HAP-1 (cell line): ENCODE measurements around the gene C6orf120.
"Not testable (repeated sequence)": the region's sequence is repeated elsewhere in the genome, so short reads cannot be mapped to it uniquely, and the experiment has no call there.

Source experiments
- DNase-seq, 2 experiments: peaks; one replicate each; pipeline ENCODE4 v3.0.0-alpha.2; 2016 to 2020; ENCODE audit warnings: low spot score in 2 of 2
- H3K27me3 ChIP-seq: fragments of 250-450 bp; sonication (Bioruptor Pico); 2 replicates; pipeline ENCODE4 v1.5.1; 2020; ENCODE audit warnings: low read depth, mild to moderate bottlenecking, moderate library complexity
- H3K36me3 ChIP-seq: fragments of 250-450 bp; sonication (Bioruptor Pico); replicated peaks from 2 replicates; pipeline ENCODE4 v1.5.1; 2020; ENCODE audit warnings: mild to moderate bottlenecking
- H3K4me1 ChIP-seq: fragments of 250-450 bp; sonication (Bioruptor Pico); 2 replicates; pipeline ENCODE4 v1.5.1; 2020; ENCODE audit warnings: mild to moderate bottlenecking
- H3K4me3 ChIP-seq: fragments of 250-450 bp; sonication (Bioruptor Pico); 2 replicates; pipeline ENCODE4 v1.5.1; 2020; ENCODE audit warnings: mild to moderate bottlenecking, moderate library complexity
- H3K9me3 ChIP-seq: fragments of 250-450 bp; sonication (Bioruptor Pico); 2 replicates; pipeline ENCODE4 v1.5.1; 2020; ENCODE audit warnings: mild to moderate bottlenecking, moderate library complexity
- in situ Hi-C: fragments of 300-500 bp; cut with MboI; formaldehyde crosslinking; loops from 3 replicates; pipeline ENCODE4 v1.14.3; 2020; ENCODE audit warnings: low sequenced_read_pairs, inconsistent platforms, mixed read lengths

The C6orf120 gene

DNA sequence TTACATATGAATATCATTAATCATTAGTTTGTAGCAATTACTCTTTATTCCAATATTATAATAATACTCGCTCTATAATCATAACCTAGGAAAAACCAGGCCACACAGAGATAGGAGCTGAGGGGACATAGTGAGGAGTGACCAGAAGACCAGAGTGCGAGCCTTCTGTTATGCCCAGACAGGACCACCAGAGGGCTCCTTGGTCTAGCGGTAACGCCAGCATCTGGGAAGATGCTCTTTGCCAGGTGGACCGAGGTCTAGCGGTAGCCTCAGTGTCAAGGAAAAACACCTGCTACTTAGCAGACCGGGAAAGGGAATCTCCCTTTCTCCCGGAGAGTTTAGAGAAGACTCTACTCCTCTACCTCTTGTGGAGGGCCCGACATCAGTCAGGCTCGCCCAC, 4.8 kb upstream of the C6orf120 start:
- H3K9me3 ChIP-seq, in situ Hi-C loops, H3K4me3 ChIP-seq, H3K27me3 ChIP-seq: not testable (repeated sequence)
- H3K36me3 ChIP-seq, result peaks cover 11% of the 10 kb centered on the region
- peaks cover 10% of the 10 kb centered on the region for H3K4me1 ChIP-seq
- DNase-seq, result peak in 1 of 2 experiments; percentile 42

DNA sequence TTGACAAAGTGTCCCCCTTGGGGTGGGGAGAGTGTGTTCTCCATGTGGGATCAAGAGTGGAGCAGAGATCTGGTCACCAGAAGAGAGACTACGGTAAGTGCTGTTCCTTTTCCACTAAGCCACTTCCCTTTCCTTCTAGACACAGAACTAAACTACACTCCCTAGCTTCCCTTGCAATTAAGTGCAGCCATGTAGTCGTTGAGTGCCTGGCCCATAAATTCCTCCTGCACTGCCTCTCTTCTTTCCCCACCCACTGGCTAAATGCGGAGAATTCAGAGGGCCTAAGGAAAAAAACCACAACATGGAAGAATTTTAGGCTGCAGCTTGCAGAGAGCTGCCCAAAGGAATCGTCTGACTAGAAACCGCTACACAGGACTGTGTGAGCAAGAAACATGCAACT, 1.6 kb upstream of the C6orf120 start:
- H3K4me3 ChIP-seq, result peak overlapping the region; percentile 97
- peaks cover 17% of the 10 kb centered on the region for H3K36me3 ChIP-seq
- in situ Hi-C loops, result no loop called here
- H3K4me1 ChIP-seq, result peaks cover 27% of the 10 kb centered on the region
- peak in 1 of 2 experiments; percentile 19 for DNase-seq
- H3K27me3 ChIP-seq, result no peaks in the 10 kb centered on the region
- H3K9me3 ChIP-seq, result no peaks in the 10 kb centered on the region

DNA sequence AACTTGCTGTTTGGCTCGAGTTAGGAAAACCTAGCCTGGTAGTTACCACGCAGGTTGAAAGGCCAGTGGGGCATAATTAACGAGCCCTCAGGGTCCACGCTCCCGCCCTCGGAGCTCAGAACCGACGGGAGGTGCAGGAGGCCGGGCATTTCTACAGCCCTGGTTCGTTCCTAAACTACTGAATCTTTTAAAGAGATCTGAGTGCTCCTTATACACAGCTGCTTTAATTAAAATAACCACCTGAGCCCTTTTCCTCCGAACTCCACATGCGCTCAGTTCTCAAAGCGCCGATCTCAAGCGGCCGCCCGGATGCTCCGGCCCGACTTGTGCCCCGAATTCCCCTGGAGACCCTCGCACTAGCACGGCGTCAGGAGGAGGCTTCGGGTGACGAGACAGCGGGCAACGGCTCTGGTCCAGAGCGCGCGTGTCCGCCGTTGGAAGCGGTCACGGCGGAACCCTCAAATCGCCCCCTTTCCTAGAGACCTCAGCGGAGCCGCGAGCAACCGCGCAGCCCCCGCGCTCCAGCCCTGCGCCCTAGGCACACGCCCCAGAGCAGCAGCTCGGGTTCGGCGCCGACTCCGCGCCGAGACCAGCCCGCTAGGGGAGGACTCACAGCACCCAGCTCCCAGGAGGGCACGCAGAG, 494 bp upstream of the C6orf120 start:
- in situ Hi-C loops, result no loop called here
- Histone ChIP-seq H3K27me3 (no peaks in the 10 kb centered on the region), H3K36me3 (peaks cover 19% of the 10 kb centered on the region), H3K9me3 (no peaks in the 10 kb centered on the region), H3K4me1 (peaks cover 31% of the 10 kb centered on the region), H3K4me3 (peak overlapping the region; percentile 97)
- peak in 1 of 2 experiments; percentile 44 for DNase-seq

DNA sequence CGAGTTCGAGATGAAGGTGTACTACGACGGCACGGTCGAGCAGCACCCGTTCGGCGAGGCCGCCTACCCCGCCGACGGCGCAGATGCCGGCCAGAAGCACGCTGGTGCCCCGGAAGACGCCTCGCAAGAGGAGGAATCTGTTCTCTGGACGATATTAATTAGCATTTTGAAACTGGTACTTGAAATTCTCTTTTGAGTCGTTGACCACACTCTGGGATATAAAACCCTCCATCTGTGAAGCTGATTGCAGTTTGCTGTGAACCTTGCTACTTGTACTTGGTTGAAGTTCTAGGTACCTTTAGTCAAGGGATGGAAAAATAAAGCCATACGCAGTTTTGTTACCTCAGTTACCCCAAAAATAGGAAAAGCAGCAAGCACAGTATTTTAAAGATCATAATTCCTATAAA, 917 bp downstream of the C6orf120 start:
- Histone ChIP-seq H3K4me3 (peak overlapping the region; percentile 97), H3K36me3 (peaks cover 19% of the 10 kb centered on the region), H3K27me3 (no peaks in the 10 kb centered on the region), H3K4me1 (peaks cover 31% of the 10 kb centered on the region), H3K9me3 (no peaks in the 10 kb centered on the region)
- DNase-seq, result no peak
- in situ Hi-C loops, result no loop called here

DNA sequence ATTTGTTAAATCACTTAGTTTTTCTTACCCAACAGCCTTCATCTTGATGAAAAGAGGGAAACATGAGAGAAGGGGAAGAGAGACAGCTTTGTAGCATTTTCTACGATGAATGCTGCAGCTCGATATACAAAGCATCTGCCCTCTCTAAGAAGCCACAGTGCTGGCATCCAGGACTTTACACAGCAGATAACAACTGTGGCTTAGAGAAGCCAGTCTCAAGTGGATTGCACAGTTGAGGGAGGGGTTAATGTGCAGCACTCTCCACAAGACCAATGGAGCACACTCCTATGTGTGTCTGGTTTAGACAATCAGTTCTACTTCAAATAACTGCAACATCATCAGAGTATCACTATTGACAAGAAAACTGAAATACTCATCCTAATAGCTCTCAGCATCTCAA, 5.8 kb downstream of the C6orf120 start:
- DNase-seq, result no peak
- Histone ChIP-seq H3K4me1 (peaks cover 21% of the 10 kb centered on the region), H3K27me3 (no peaks in the 10 kb centered on the region), H3K9me3 (no peaks in the 10 kb centered on the region), H3K36me3 (peaks cover 41% of the 10 kb centered on the region), H3K4me3 (no peak overlapping the region)
- in situ Hi-C loops, result no loop called here

DNA sequence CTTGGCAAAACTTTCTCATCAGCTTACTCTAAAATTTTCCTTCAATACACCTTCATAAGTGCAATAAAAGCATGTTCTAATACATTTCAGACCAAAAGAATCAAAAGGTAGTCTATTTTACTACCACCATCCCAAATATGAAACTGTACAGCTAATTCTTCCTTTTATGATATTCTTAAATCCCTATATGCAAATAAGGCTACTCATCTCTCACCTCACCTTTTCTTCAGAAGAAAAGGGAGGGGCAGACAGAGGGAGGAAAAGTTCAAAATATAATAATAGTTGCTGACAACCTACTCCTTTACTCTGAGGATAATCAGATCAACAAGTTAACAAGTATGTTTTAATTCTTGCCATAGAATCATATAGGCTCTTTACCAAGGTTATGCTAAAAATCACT, 7.4 kb downstream of the C6orf120 start:
- in situ Hi-C loops, result no loop called here
- Histone ChIP-seq H3K9me3 (no peaks in the 10 kb centered on the region), H3K27me3 (no peaks in the 10 kb centered on the region), H3K36me3 (peaks cover 43% of the 10 kb centered on the region), H3K4me1 (peaks cover 12% of the 10 kb centered on the region), H3K4me3 (no peak overlapping the region)
- no peak for DNase-seq

DNA sequence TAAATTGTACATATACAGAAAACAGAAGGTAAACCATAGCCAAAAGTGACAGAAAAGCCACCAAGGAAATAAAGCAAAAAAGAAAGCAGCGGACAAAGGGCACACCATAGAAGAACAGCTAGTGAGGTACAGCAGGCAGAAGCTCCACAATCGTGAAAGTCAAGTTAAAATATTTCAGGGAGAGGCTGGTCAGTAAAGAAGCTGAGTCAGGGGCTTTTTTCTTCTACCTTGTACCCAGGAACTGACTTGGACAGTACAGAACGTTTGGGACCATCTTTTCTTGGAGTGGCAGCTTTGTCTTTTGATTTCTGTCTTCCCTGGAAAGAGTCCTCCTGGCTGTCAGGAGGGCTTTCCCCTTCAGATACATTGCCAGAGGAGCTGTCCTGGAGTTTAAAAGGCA, 8.1 kb downstream of the C6orf120 start:
- DNase-seq, result no peak
- in situ Hi-C loops, result no loop called here
- Histone ChIP-seq H3K27me3 (no peaks in the 10 kb centered on the region), H3K36me3 (peaks cover 40% of the 10 kb centered on the region), H3K4me1 (peaks cover 7% of the 10 kb centered on the region), H3K9me3 (no peaks in the 10 kb centered on the region), H3K4me3 (no peak overlapping the region)

DNA sequence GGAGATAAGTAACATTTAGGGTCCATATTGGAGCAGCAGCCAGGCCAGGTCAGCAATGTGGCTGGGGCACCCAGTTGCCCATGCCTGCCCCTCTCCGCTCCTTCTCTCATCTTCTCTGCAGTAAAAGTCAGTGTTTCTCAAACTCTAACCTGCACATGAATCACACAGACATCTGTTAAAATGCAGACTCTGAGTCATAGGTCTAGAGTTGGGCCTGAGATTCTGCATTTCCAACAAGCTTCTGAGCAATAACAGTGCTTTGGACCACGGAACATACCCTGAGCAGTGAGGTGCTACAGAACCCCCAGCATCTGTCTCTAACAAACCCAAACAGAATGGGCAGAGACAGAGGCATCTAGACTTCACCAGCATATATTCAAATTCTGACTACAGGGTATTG, 12.3 kb downstream of the C6orf120 start:
- H3K9me3 ChIP-seq, result no peaks in the 10 kb centered on the region
- H3K4me1 ChIP-seq, result no peaks in the 10 kb centered on the region
- no peak for DNase-seq
- H3K4me3 ChIP-seq, result no peak overlapping the region
- H3K27me3 ChIP-seq, result no peaks in the 10 kb centered on the region
- in situ Hi-C loops, result no loop called here
- H3K36me3 ChIP-seq, result peaks cover 50% of the 10 kb centered on the region

DNA sequence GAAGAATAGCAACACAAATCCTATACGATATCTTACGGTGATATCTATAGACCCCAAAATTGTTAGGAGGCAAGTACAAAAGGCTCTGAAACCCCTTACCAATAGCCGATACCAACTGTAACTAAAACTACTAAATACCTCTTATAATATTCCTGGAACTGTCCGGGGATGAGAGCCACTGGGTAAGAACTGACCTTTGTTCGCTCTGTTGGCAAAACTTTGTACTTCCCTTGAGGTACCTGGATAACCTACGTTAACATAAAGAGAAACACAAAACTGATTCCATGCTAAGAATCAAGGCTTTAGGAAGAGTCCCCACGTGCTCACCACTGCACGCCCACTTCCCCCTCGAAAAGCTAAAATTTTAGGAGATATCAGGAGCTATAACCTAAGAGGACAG, 12.7 kb downstream of the C6orf120 start:
- H3K9me3 ChIP-seq, result no peaks in the 10 kb centered on the region
- in situ Hi-C loops, result no loop called here
- H3K4me3 ChIP-seq, result no peak overlapping the region
- peaks cover 47% of the 10 kb centered on the region for H3K36me3 ChIP-seq
- DNase-seq, result no peak
- H3K4me1 ChIP-seq, result no peaks in the 10 kb centered on the region
- no peaks in the 10 kb centered on the region for H3K27me3 ChIP-seq

DNA sequence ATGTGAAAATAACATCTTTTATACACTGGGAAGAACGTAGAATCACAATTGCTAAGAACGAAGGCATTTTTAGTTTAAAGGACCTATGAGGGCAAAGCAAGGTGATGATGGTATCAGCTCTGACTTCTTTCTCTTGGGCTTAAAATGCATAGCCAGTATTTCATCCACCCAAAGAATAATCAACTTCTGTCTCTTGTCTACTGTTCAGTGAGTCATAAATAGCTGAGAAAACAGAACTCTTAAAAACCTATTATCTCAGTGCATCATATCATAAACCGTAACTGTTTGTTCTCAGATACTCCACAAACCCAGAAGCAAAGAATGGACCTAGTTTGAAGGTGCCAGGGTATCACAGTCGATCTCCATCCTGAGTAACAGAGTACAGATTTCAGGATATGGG, 17.2 kb downstream of the C6orf120 start:
- Histone ChIP-seq H3K9me3 (no peaks in the 10 kb centered on the region), H3K27me3 (no peaks in the 10 kb centered on the region), H3K36me3 (peaks cover 26% of the 10 kb centered on the region), H3K4me1 (peaks cover 7% of the 10 kb centered on the region; the same call in 1 of the 2 replicates), H3K4me3 (no peak overlapping the region)
- DNase-seq, result no peak
- in situ Hi-C loops, result no loop called here

DNA sequence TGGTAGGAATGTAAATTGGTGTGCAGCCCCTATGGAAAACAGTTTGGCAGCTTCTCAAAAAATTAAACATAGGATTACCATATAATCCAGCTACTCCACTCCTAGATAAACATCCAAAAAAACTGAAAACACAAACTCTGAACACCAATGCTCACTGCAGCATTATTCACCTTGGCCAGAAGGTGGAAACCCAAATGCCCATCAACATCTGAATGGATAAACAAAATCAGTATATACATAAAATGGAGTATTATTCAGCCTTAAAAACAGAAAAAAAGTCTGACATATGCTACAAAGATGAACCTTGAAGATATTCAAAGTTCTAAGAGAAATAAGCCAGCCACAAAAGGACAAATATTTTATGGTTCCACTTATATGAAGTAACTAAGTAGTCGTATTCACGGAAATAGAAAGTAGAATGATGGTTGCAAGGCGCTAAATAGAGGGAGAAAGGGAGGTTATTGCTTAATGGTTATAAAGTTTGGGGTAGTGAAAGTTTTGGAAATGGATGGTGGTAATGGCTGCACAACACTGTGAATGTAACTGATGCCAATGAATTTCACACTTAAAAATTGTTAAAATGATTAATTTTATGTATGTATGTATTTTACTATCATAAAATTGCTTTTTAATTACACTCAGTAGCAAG, 18.4 kb downstream of the C6orf120 start:
- in situ Hi-C loops, result no loop called here
- H3K4me3 ChIP-seq, result no peak overlapping the region
- peaks cover 20% of the 10 kb centered on the region for H3K36me3 ChIP-seq
- H3K4me1 ChIP-seq, result peaks cover 12% of the 10 kb centered on the region
- no peaks in the 10 kb centered on the region for H3K27me3 ChIP-seq
- no peak for DNase-seq
- no peaks in the 10 kb centered on the region for H3K9me3 ChIP-seq

DNA sequence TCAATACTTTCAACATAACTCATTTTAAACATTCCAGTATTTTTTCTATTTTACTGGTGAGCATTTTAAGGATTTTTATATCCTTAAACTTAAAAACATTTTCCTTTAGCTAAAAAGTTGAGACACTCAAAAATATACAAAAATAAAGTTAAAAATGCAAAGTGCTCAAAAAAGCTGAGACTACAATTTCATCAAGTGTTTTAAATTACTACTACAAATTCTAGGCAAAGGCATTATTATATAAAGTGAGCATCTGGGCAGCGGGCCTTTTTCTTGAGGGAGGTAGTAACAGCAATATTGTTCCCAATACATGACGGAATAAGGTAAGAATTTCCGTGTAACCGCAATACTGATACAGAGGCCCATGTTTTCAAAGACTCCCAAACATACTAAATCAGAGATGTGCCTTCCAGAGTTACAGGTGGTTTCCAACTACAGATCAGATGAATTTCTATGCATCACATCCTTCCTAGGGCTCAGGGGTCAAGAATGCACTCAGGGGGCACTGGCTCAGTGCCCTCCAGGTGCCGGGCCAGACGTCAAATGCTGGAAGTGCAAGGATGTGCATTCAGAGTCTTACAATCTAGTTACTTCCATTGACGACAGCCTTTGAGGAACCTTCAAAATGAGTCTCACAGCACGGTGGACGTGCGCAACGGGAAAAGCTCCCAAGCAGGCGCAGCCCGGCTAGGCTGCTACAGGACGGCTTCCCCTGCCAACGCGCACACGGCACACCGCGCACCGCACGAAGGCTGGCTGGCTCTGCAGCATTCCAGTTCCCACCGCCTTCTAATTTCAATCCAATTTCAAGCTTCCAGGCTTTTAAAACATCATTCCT, 20.7 kb downstream of the C6orf120 start:
- Histone ChIP-seq H3K27me3 (no peaks in the 10 kb centered on the region), H3K9me3 (no peaks in the 10 kb centered on the region), H3K4me3 (peak overlapping the region; percentile 60), H3K36me3 (no peaks in the 10 kb centered on the region), H3K4me1 (peaks cover 16% of the 10 kb centered on the region)
- in situ Hi-C loops, result no loop called here
- DNase-seq, result peak; percentile 27 to 53

DNA sequence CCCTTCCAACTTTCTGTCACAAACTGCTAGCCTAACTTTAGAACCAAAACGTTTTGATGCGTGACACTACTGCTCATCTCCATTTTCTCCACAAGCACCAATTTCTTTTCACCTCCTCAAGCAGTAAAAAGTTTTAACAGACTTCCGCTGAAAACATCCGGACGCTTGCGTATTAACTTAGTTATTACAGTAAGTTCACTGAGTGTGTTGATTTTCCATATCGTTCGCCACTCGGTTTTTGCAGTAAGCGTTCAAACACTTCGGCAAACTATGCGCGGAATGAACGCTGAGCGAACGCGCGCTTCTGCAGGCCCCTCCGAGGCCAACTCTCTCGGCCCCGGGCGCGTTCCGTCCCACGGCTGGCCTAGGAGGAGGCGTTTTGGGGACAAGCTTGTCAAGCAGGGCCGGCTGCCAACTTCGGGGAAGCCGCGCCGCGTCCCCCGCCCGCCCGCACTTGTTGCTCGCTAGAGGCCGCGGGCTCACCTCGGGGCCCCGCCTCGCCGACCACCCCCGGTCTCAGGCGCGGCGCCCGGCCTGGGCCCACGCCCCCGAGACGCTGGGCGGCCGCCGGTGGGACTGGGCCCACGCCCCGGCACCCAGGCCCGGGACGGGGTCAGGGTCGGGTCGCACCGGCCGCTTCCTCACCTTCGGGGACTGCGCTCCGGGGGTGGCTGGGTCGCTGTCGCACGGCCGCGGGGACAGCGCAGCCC, 21.4 kb downstream of the C6orf120 start:
- Histone ChIP-seq H3K36me3 (no peaks in the 10 kb centered on the region), H3K4me1 (peaks cover 16% of the 10 kb centered on the region), H3K9me3 (no peaks in the 10 kb centered on the region), H3K27me3 (no peaks in the 10 kb centered on the region), H3K4me3 (peak overlapping the region; percentile 60)
- DNase-seq, result peak; percentile 23 to 69
- in situ Hi-C loops, result no loop called here
